HEK293T (cell line): ENCODE data around the gene UBA1.

ENCODE experiments used
- CTCF ChIA-PET: fragments of 350-600 bp; formaldehyde crosslinking; extraction: SDS; loops from one replicate; lab custom pipeline; 2021; ENCODE audit warnings: antibody characterized with exemption, inconsistent platforms; lab: Yijun Ruan, JAX
- POLR2A ChIA-PET: fragments of 350-600 bp; formaldehyde crosslinking; extraction: SDS; loops from one replicate; lab custom pipeline; 2020; ENCODE audit warnings: antibody characterized with exemption, inconsistent platforms; lab: Yijun Ruan, JAX
- DNase-seq: peaks from one replicate; pipeline ENCODE4 v3.0.0; 2012; ENCODE audit warnings: mixed read lengths; ENCODE audit errors: extremely low spot score
- ARNT ChIP-seq: fragments of 450-650 bp; IDR thresholded peaks from 2 replicates; pipeline ENCODE4 v1.6.1; 2017; ENCODE audit warnings: mild to moderate bottlenecking
- BHLHE40 ChIP-seq: fragments of 450-650 bp; IDR thresholded peaks from 2 replicates; pipeline ENCODE4 v1.6.1; 2016; ENCODE audit warnings: mild to moderate bottlenecking, moderate library complexity, borderline replicate concordance
- CTBP1 ChIP-seq: fragments of 450-650 bp; IDR thresholded peaks from 2 replicates; pipeline ENCODE4 v1.6.1; 2016; ENCODE audit warnings: borderline replicate concordance
- ELF4 ChIP-seq: fragments of 450-650 bp; IDR thresholded peaks from 2 replicates; pipeline ENCODE4 v1.6.1; 2017; ENCODE audit warnings: antibody characterized with exemption
- FOXA1 ChIP-seq: fragments of 450-650 bp; IDR thresholded peaks from 2 replicates; pipeline ENCODE4 v1.6.1; 2016; ENCODE audit warnings: mild to moderate bottlenecking
- FOXK2 ChIP-seq: fragments of 450-650 bp; IDR thresholded peaks from 2 replicates; pipeline ENCODE4 v1.6.1; 2016; ENCODE audit warnings: mild to moderate bottlenecking
- FOXM1 ChIP-seq: fragments of 450-650 bp; IDR thresholded peaks from 2 replicates; pipeline ENCODE4 v1.6.1; 2017; ENCODE audit warnings: mild to moderate bottlenecking, borderline replicate concordance
- HDGF ChIP-seq: fragments of 450-650 bp; IDR thresholded peaks from 2 replicates; pipeline ENCODE4 v1.6.1; 2017; ENCODE audit warnings: antibody characterized with exemption, borderline replicate concordance
- L3MBTL2 ChIP-seq: fragments of 450-650 bp; conservative IDR thresholded peaks from 2 replicates; pipeline ENCODE4 v1.6.1; 2016; ENCODE audit warnings: mild to moderate bottlenecking
- LEF1 ChIP-seq: fragments of 450-650 bp; IDR thresholded peaks from 2 replicates; pipeline ENCODE4 v1.6.1; 2017; ENCODE audit warnings: mild to moderate bottlenecking, borderline replicate concordance
- NFRKB ChIP-seq: fragments of 450-650 bp; IDR thresholded peaks from 2 replicates; pipeline ENCODE4 v1.6.1; 2016; ENCODE audit warnings: mild to moderate bottlenecking, moderate library complexity
- PKNOX1 ChIP-seq: fragments of 450-650 bp; IDR thresholded peaks from 2 replicates; pipeline ENCODE4 v1.6.1; 2016
- SP1 ChIP-seq: fragments of 450-650 bp; IDR thresholded peaks from 2 replicates; pipeline ENCODE4 v1.6.1; 2017
- SUZ12 ChIP-seq: fragments of 450-650 bp; IDR thresholded peaks from 2 replicates; pipeline ENCODE4 v1.6.1; 2016; ENCODE audit warnings: mild to moderate bottlenecking
- TARDBP ChIP-seq: fragments of 450-650 bp; IDR thresholded peaks from 2 replicates; pipeline ENCODE4 v1.6.1; 2016
- ZNF384 ChIP-seq: fragments of 450-650 bp; IDR thresholded peaks from 2 replicates; pipeline ENCODE4 v1.6.1; 2016

Gene UBA1

GRCh38 chrX:47241201-47242011 lies 47.8 kb downstream of the UBA1 start:
- POLR2A ChIA-PET = no interaction called here

GRCh38 chrX:47242321-47242720 lies 48.7 kb downstream of the UBA1 start:
- CTCF ChIA-PET = no interaction called here

More at GRCh38 chrX:47241201-47242011, 47.8 kb downstream of the UBA1 start:
- CTCF ChIA-PET = interaction anchor here (0.6 kb wide), 1 partner anchor 17 kb away, joined by 3 read pairs; no protein-coding TSS in a partner anchor
- no peak for TF ChIP-seq FOXK2
- TF ChIP-seq ZNF384 = no peak
- no peak for TF ChIP-seq FOXA1
- no peak for TF ChIP-seq FOXM1
- no peak for TF ChIP-seq HDGF
- TF ChIP-seq LEF1 = no peak
- no peak for TF ChIP-seq SP1
- TF ChIP-seq L3MBTL2 = no peak
- no peak for DNase-seq

GRCh38 chrX:47243351-47243750 lies 49.7 kb downstream of the UBA1 start:
- TF ChIP-seq LEF1 (no peak), CTBP1 (no peak), PKNOX1 (no peak), FOXM1 (no peak), ZNF384 (no peak), SP1 (no peak), FOXK2 (no peak), BHLHE40 (no peak), ELF4 (no peak), SUZ12 (no peak), HDGF (no peak), L3MBTL2 (no peak), FOXA1 (no peak), TARDBP (no peak)
- no peak for DNase-seq
- ChIA-PET CTCF (interaction anchor here (0.7 kb wide), 1 partner anchor 17 kb away, joined by 3 read pairs; no protein-coding TSS in a partner anchor), POLR2A (no interaction called here)

More at GRCh38 chrX:47242321-47242720, 48.7 kb downstream of the UBA1 start:
- TF ChIP-seq TARDBP (no peak), FOXK2 (no peak), NFRKB (no peak), PKNOX1 (no peak), L3MBTL2 (no peak), LEF1 (no peak), CTBP1 (no peak), BHLHE40 (no peak), SP1 (no peak), HDGF (no peak), ELF4 (no peak), FOXM1 (no peak), ARNT (no peak), FOXA1 (no peak), SUZ12 (no peak), ZNF384 (no peak)
- no peak for DNase-seq
- POLR2A ChIA-PET = no interaction called here

- TF ChIP-seq PKNOX1 (no peak), BHLHE40 (no peak), FOXK2 (no peak), FOXA1 (no peak), CTBP1 (no peak), L3MBTL2 (no peak), TARDBP (no peak), NFRKB (no peak), ZNF384 (no peak), LEF1 (no peak), SUZ12 (no peak), FOXM1 (no peak), ARNT (no peak), ELF4 (no peak)
- ChIA-PET CTCF (interaction anchor here (0.6 kb wide), 1 partner anchor 113 kb away, joined by 3 read pairs; no protein-coding TSS in a partner anchor), POLR2A (interaction anchor here (1.2 kb wide), 1 partner anchor 14 kb away, joined by 3 read pairs; no protein-coding TSS in a partner anchor)
- no peak for DNase-seq
Observed at GRCh38 chrX:47244676-47245075, 51.0 kb downstream of the UBA1 start.

- TF ChIP-seq FOXK2 = no peak
- no peak for TF ChIP-seq LEF1
- no peak for TF ChIP-seq ARNT
- no peak for TF ChIP-seq NFRKB
- no peak for TF ChIP-seq SUZ12
- TF ChIP-seq CTBP1 = no peak
- TF ChIP-seq SP1 = no peak
- no peak for TF ChIP-seq BHLHE40
- TF ChIP-seq FOXA1 = no peak
- no peak for TF ChIP-seq TARDBP
- TF ChIP-seq FOXM1 = no peak
- no peak for TF ChIP-seq PKNOX1
- ChIA-PET CTCF (interaction anchor here (0.6 kb wide), 1 partner anchor 113 kb away, joined by 3 read pairs; no protein-coding TSS in a partner anchor), POLR2A (interaction anchor here (1.2 kb wide), 1 partner anchor 14 kb away, joined by 3 read pairs; no protein-coding TSS in a partner anchor)
- no peak for DNase-seq
Observed at GRCh38 chrX:47245156-47245555, 51.5 kb downstream of the UBA1 start.
